ENCODE measurements around the gene CRY2. TPM values are rescaled to one million over a fixed set of nuclear protein-coding genes. Genes with fewer than 3 reads are reported as not detected.
"Not testable (repeated sequence)": the region's sequence is repeated elsewhere in the genome, so short reads cannot be mapped to it uniquely, and the experiment has no call there.

CRY2 gene
- total RNA-seq, 1 donor from 2014 or later = 4.5 TPM

GRCh38 chr11:45811571-45812290 lies 35.5 kb upstream of the CRY2 start:
- DNase-seq (ENCODE audit: low read depth in 2 of 2) = no peak

GRCh38 chr11:45812581-45813548 lies 34.4 kb upstream of the CRY2 start:
- no peak for DNase-seq (ENCODE audit: low read depth in 2 of 2)

- DNase-seq (ENCODE audit: low read depth in 2 of 2) = no peak
Measured at GRCh38 chr11:45815747-45816146, 31.5 kb upstream of the CRY2 start.

GRCh38 chr11:45816614-45817013 lies 30.7 kb upstream of the CRY2 start:
- no peak for DNase-seq (ENCODE audit: low read depth in 2 of 2)

GRCh38 chr11:45817191-45817590 lies 30.1 kb upstream of the CRY2 start:
- DNase-seq (ENCODE audit: low read depth in 2 of 2) = no peak

GRCh38 chr11:45818961-45819605 lies 28.2 kb upstream of the CRY2 start:
- DNase-seq (ENCODE audit: low read depth in 2 of 2) = no peak

GRCh38 chr11:45820211-45820857 lies 26.9 kb upstream of the CRY2 start:
- DNase-seq (ENCODE audit: low read depth in 2 of 2) = no peak

GRCh38 chr11:45826492-45826891 lies 20.8 kb upstream of the CRY2 start:
- DNase-seq (ENCODE audit: low read depth in 2 of 2) = not testable (repeated sequence)

GRCh38 chr11:45827123-45827522 lies 20.2 kb upstream of the CRY2 start:
- no peak for DNase-seq (ENCODE audit: low read depth in 2 of 2)

- DNase-seq (ENCODE audit: low read depth in 2 of 2) = no peak
Measured at GRCh38 chr11:45828996-45829395, 18.3 kb upstream of the CRY2 start.

- no peak for DNase-seq (ENCODE audit: low read depth in 2 of 2)
Measured at GRCh38 chr11:45830596-45830995, 16.7 kb upstream of the CRY2 start.

- no peak for DNase-seq (ENCODE audit: low read depth in 2 of 2)
Measured at GRCh38 chr11:45832811-45833441, 14.3 kb upstream of the CRY2 start.

- DNase-seq (ENCODE audit: low read depth in 2 of 2) = no peak
Measured at GRCh38 chr11:45833761-45834160, 13.5 kb upstream of the CRY2 start.

GRCh38 chr11:45834298-45834756 lies 12.9 kb upstream of the CRY2 start:
- no peak for DNase-seq (ENCODE audit: low read depth in 2 of 2)

- DNase-seq (ENCODE audit: low read depth in 2 of 2) = no peak
Measured at GRCh38 chr11:45839204-45839603, 8.1 kb upstream of the CRY2 start.

GRCh38 chr11:45840251-45840650 lies 7.0 kb upstream of the CRY2 start:
- not testable (repeated sequence) for DNase-seq (ENCODE audit: low read depth in 2 of 2)

GRCh38 chr11:45843158-45843924 lies 3.9 kb upstream of the CRY2 start:
- DNase-seq (ENCODE audit: low read depth in 2 of 2) = peak; percentile 81 to 88

- DNase-seq (ENCODE audit: low read depth in 2 of 2) = no peak
Measured at GRCh38 chr11:45844822-45845578, 2.3 kb upstream of the CRY2 start.

- no peak for DNase-seq (ENCODE audit: low read depth in 2 of 2)
Measured at GRCh38 chr11:45846174-45846675, 1.1 kb upstream of the CRY2 start.
